CD4-positive, alpha-beta T cell treated with Interferon gamma for 1 hour (primary cell): ENCODE measurements around the gene LDLRAD2.

ENCODE experiments used
- DNase-seq: peaks from one replicate; pipeline ENCODE4 v3.0.0-alpha.2; 2020

Gene LDLRAD2

GRCh38 chr1:21845646-21846641, 33.9 kb downstream of the LDLRAD2 start:
- no peak for DNase-seq

DNA sequence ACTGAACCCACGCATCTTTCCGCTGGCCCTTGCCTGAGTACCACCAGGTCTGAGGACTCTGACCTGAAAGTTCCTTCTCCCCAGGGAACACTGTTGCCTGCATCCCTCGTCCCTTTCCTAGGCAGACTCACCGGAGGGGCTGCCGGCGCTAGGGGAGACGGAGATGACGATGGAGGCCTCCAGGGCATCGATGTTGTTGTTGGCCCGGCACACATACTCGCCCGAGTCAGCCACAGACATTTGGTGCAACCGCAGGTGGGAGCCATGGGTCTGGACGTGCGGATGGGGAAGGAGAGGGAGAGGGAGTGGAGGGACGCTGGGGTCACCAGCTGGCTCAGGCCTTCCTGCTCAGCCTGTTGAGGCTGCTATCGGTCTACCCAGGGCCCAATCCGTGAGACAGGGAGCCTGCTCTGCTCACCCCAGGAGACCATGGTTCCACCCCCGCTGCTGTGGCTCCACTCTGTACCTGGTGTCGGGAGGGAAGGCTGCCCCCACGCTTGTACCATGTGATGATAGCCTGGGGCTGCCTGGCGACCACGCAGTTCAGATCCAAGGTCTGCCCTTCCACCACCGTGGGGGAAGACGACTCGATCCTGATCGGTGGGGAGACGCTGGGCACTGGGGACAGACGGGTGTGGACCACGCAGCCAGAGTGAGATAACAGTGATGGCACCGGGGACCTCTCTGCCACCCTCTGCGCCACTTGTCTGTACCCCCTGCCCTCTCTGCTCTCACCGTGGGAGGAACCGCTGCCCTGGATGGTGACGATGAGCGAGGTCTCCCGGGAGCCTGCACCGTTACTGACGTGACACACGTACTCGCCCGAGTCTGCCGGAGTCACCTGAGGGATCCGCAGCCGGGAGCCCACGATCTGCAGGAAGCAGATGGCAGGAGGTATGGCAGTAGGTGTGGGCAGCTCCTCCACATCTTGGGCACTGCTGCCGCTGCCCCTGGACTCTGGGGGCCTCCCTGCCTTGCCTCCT, 35.4 kb downstream of the LDLRAD2 start:
- DNase-seq: no peak

GRCh38 chr1:21848524-21849174, 36.6 kb downstream of the LDLRAD2 start:
- DNase-seq: no peak

- no peak for DNase-seq
Measured at GRCh38 chr1:21849909-21850576, 38.0 kb downstream of the LDLRAD2 start.

GRCh38 chr1:21851430-21852250, 39.6 kb downstream of the LDLRAD2 start:
- DNase-seq: no peak

GRCh38 chr1:21852282-21853130, 40.4 kb downstream of the LDLRAD2 start:
- DNase-seq: no peak

DNA sequence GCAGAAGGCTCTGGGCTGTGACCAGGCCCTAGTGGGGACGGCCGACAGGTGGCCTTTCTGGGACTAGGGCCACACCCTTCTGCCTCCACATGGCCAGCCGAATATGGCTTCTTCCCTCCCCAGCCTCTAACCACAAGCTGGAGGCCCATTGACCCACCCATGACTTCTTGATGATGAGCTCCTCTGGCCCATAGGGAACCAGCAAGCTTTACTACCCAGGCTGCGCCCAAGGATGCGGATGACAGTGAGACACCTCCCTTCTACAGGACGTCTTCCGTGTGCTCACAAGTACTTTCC, 41.0 kb downstream of the LDLRAD2 start:
- DNase-seq: no peak

DNA sequence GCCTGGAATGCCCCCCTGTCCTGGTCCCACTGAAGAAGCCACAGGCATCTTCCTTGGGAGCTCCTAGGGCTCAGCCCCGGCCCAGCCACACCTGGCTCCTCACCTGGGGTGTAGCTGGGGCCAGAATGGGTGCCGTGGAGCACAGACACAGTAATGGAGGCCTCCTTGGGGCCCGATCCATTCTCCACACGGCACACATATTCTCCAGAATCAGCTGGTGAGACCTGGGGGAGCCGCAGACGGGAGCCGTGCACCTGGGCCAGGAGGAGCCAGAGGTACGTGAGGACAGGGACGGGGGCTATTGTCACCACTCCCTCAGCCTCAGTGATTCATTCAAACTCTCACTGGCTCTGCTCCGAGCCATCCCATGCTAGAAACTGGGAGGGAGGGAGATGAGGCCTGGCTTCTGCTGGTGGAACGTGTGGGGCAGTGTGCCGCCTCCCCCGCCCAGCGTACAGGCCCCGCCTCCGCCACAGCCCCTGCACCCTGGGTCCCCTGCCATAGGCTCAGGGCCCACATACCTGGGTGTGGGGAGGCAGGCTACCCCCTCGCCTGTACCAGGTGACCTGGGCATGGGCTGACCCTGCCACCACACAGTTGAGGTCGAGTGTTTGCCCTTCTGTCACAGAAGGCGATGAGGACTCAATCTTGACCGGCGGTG, 42.2 kb downstream of the LDLRAD2 start:
- DNase-seq: no peak

GRCh38 chr1:21854751-21855131, 42.7 kb downstream of the LDLRAD2 start:
- no peak for DNase-seq

- no peak for DNase-seq
Measured at GRCh38 chr1:21855257-21856096, 43.4 kb downstream of the LDLRAD2 start.

DNA sequence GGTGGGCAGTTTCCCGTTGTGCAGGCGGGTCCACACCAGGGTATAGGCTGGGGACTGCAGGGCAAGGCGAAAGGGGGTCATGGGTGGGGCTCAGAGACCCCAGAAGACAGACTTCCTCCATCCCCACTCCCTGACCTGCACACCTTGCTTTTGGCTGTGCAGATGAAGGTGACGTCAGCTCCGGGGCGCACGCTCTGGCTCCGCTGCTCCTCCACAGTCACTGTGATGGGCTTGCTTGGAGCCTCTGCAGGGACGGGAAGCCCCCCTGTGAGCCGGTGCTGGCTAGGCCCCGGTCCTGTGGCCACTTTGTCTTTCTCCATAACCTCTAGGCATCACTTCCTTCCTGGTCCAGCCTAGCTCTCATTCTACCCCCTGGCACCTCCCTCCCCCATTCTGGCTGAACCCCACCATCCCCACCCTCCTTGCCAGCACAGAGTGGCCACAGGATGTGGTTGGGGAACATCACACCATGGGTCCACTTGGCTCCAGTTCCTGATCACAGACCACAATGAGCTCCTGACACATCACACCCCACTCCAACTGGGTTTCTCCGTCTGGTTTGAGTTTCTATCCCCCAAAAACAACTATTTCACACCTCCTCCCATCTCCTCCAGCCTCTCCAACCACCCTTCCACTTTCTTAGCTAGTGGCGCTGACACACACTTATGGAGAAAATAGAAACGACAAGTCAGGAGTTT, 45.2 kb downstream of the LDLRAD2 start:
- no peak for DNase-seq

GRCh38 chr1:21857840-21858670, 46.0 kb downstream of the LDLRAD2 start:
- DNase-seq: no peak

- no peak for DNase-seq
Measured at GRCh38 chr1:21859669-21860179, 47.7 kb downstream of the LDLRAD2 start.

DNA sequence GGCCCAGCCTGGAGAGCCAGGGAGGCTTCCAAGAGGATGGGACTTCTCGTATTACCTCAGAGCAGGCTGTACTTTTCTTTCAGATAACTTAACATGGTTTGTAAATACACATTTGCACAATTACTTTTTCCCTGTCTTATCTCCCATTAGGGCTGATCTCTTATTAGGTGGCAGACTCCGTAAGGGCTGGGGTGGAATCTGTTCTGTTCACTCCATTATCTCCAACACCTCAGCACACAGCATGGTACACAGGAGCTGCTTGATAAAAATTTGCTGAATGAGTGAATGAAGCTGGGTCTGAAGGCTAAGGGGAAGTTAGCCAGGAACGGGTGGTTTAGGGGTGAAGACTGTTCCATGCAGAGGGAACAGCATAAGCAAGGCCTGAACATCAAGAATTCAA, 48.9 kb downstream of the LDLRAD2 start:
- no peak for DNase-seq

GRCh38 chr1:21861602-21862429, 49.8 kb downstream of the LDLRAD2 start:
- DNase-seq: no peak

DNA sequence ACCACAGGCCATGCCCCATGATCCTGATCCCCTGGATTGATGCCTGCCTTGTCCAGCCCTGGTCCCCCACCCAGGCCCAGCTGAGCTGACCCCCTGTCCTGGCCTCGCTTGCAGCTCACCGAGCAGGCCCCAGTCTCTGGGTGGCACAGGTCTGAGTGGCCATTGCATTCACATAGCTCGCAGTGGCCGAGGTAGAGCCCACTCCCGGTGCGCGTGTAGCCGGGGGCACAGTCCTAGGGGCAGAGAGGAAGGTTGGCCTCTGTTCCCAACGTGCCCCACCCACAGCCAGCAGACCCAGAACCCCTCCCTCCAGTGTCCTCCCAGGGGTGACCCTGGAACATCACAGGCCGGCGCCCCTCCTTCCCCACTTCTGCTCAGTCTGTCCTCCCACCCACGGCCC, 51.9 kb downstream of the LDLRAD2 start:
- no peak for DNase-seq
